ENCODE results near the gene ABAT.
A peak's percentile ranks its signal among the peaks of the same experiment; 100 is the strongest.
"Not testable (repeated sequence)": the region's sequence is repeated elsewhere in the genome, so short reads cannot be mapped to it uniquely, and the experiment has no call there.

The ABAT gene

GRCh38 chr16:8718851-8719680, 44.6 kb downstream of the ABAT start:
- no peak for DNase-seq

DNA sequence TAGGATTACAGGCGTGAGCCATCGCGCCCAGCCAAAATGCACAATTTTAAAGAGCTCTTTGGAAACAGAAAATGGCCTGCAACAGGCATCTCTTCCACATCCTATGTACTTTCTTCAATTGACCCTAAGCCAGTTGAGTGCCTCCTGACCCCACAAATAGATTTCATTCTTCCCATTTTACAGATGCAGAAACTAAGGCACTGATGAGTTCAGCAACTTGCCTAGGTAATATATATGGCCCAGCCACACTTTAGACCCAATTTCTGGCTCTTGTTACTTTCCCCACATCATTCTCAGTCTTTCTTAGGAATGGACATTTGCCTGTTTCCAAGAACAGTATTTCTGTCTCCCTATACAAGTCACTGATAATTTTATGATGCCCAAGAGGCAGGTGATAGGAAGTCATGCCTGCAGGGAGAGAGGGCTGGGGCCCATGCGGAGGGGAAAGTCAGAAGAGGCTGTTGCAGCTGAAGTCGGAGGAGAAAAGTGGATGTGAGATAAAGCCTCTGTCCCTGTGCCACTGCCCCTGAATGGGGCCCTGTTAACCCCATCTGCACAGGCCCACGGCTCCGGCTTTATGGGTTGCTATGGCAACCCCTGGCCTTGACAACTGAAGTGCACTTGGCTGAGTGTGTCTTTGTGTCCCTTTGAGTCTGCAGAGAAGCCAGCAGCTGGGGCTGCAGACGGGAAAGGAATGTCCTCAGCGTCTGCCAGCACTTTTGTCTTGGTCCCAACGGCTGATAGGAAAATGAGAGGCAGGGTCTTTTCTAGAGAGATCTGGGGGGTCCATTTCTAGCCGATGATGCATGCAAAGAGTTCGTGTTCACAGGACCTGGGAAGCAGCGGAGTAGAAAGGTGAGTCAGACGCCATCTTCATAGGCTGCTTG, 45.9 kb downstream of the ABAT start:
- peak; percentile 40 for DNase-seq

DNA sequence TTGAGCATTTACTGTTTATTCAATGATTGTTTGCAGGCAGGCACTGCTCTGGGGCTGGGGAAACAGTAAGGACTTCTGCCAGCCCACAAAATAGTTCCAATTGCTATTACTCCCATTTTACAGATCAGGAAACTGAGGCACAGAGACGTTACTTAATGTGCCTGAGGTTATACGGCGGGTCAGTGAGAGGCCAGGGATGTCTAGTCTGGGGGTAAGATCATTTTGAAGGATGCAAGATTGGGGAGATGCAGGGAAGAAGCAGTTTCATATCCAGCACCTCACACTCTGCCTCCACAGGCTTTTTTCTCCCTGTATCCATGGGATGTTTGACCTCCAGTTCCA, 46.5 kb downstream of the ABAT start:
- no peak for DNase-seq

- DNase-seq, result no peak
Measured at GRCh38 chr16:8721336-8722024, 47.1 kb downstream of the ABAT start.

- no peak for DNase-seq
Measured at GRCh38 chr16:8722025-8722348, 47.6 kb downstream of the ABAT start.

- no peak for DNase-seq
Measured at GRCh38 chr16:8725513-8726178, 51.2 kb downstream of the ABAT start.

DNA sequence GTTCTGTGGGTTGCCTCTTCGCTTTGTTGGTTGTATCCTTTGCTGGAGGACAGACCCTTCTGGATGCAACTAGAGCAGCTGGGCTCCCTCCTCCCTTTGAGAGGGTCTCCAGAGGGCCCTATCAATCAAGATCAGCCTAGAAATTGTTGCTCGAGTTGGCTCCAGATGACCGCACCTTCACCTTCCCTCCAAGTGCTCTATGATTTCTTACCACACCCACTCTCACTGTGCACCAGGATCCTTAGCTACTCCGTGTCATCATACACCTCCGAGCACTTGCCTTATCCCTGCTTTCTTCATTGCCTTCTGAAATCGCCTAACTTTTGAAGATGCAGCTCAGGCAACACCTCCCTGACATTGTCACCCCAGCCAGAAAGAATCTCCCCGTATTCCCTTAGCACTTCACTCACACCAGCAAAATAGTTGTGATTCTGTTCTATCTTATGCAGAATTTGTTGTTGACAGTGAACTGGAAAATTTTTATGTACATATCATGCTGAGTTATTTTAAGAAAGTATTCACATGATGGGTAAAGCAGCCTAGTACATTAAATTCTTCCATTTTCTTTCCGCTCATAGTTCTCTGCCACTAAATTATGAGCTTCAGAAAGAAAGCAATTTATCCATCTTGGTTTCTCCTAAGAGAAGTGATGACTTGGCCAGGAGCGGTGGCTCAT, 52.9 kb downstream of the ABAT start:
- no peak for DNase-seq

GRCh38 chr16:8727857-8728618, 53.6 kb downstream of the ABAT start:
- no peak for DNase-seq

DNA sequence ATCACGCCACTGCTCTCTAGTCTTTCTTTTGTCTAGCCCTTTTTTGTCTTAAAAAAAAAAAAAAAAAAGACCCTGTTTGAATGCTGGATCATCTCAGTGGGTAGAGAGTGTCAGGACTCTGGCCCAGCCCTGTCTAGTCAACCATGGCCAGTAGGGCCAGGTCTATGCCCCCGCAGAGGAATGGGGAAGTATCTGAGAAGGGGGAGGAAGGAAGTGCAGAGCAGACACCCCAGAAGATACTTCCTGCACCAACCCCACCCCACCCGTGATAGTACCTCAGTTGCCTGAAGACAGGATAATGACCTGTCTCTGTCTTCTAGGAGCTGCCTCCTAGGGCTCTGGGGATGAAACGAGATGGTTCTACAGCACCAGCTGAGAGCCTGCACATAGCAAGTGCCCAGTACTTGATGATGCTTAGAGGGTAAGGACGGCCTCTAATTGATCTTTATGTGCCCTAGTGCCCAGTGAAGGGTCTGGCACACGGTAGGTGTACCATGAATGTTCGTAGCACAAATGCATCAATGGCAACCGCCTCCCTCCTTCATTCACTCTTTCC, 55.4 kb downstream of the ABAT start:
- DNase-seq, result no peak

DNA sequence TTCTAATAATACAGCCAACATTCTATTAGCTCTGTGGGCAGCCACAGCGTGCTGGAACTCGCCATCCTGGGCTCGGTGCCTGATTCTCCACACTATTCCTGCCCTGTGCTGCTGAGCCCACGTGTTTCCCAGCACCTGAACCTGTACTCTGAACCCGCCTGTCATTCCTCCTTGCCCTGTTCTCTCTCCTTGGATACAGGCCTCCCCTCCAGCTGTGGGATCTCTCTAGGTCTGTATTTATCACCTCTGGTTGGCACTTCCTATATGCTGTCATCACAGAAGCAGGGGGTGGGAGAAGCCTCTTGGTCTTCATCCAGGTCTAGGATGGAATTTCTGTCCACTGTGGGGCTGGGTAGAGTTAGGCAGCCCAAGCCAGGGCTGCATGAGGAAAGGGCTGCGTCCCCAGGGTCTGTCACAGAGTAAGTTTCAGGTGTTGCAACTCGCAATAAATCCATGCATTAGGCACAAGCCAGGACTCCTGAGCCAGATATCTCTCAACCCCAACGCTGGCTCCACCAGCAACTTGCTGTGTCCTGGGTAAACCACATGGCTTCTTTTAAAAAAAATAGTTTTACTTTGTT, 56.0 kb downstream of the ABAT start:
- no peak for DNase-seq

DNA sequence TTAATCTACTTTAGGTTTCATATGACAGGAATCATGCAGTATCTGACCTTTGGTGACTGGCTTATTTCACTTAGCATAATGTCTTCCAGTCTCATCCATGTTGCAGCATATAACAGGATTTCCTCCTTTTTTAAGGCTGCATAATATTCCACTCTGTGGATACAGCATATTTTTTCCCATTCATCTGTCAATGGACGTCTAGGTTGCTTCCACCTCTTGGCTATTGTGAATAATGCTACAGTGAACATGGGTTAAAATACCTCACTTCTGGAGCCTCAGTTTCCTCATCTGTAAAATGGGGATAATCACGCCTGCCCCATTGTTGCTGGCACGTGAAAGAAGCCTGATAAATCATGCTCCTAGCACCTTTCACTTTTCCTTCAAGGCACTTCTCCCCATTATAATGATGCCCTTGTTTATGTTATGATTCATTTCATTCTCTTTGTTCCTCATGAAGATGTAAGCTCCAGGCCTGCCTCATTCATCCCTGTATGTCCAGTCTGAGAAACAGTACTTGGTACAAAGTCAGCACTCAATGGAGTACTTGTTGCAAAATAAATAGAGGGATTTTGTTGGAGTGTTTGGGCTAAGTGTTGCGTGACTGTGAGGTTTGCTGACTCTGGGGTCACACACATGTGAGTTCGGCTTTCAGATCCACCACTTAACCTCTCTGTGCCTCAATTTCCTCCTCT, 59.6 kb downstream of the ABAT start:
- no peak for DNase-seq

- DNase-seq, result no peak
Measured at GRCh38 chr16:8735574-8735973, 61.2 kb downstream of the ABAT start.

DNA sequence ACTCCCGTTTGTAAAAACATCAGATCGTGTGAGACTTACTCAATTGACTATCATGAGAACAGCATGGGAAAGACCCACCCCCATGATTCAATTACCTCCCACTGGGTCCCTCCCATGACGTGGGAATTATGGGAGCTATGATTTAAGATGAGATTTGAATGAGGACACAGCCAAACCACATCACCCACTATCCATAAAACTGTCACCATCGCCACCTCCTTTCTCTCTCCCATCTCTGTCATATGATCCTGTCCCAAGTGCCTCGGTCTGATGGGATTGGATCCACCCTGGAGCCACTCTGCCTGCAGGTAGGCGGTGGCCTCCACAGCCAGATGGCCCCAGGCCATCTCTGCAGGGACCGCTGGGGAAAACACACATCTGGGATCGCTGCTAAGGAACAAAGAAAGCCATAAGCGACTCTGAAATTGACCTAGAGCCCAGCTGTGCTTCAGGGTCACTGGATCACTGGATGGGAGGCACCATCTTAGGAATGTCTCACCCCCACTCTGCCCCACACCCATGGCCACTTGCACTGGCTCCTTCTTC, 61.8 kb downstream of the ABAT start:
- no peak for DNase-seq

- DNase-seq, result no peak
Measured at GRCh38 chr16:8739151-8739550, 64.7 kb downstream of the ABAT start.

DNA sequence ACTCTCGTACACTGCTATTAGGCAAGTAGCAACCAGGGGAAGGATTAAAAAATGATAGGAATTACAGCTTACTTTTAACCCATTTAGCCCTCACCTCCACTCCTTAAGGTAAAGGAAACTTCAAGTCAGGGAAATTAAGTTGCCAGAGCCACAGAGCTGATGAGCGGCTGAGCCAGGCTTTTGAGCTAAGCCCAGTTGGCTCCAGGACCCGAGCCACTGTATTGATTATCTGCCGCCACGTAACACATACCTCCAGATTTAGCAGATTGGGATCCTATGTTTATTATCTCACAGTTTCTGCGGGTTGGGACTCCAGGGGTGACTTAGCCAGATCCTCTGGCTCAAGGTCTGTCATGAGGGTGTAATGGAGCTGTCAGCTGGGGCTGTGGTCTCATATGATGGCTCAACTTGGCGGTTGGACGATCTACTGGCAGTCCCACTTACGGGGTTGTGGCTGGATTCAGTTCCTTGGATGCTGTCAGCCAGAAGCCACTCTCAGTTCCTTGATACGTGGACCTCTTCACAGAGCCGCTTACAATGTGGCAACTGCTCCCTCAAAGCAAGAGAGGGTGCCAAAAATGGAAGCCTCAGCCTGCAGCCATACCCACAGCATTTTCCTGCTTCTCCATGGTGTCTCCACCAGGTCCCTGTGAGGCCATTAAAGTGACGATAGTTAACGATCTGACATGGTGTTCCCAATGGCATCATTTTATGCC, 65.7 kb downstream of the ABAT start:
- DNase-seq, result no peak

DNA sequence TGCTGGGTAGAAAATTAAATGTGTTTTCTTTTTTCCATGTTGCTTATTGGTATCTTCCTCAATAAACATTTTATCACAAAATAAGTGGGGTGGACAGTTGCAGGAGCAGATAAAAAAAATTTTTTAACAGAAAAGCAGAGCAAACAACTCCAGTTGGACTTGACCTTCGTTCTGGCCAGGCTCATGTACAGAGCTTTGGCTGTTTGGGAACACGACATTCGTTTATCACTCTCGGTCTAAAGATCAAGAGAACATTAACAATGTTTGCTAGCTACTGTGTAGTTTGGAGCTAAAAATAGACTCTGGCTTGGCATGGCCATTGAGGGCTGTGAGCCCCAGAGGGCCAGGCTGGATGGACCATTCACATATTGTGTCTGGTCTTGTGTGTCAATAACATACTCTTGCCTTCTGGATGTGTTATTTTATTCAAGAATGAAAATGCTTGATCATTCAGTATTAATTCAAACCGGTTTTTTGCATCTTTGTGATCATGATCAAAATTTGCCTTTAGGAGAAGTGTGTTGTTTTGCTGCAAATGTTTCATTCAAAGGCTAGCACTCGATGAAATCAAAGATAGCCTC, 66.4 kb downstream of the ABAT start:
- no peak for DNase-seq

DNA sequence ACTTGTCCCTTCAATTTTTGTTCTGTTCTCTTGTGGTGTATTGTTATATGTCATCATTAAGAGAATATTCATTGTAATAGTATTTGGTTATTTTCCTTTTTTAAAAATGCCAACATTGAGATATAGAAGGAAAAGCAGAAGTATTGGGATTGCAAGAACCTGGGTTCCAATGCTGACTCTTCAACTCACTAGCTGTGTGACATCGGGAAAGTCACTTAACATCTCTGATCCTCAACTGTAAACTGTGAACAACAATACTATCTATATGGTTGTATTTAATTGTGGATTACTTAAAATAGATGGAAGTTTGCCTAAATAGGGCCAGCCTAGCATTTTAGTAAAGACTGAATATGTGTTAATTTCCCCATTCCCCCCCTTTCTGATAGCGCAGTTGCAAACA, 67.2 kb downstream of the ABAT start:
- DNase-seq, result no peak

DNA sequence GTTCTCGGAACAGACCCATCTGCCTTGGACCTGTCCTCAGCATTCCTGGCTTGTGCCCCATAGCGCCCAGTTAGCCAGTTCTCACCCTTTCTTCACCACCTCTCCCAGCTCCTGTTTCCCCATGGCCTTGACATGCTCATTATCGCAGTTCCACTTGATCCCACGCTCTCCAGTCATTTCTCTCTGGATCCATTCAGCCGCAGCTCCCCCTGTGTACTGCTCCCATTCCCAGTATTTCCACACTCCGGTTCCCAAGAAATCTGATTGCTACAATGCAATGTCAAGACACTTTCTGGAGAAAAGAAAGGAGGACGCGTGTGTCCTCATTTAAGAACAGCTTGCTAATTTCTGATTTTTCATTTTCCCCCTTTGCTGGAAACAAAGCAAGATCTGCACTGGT, 67.7 kb downstream of the ABAT start:
- DNase-seq, result no peak

- not testable (repeated sequence) for DNase-seq
Measured at GRCh38 chr16:8748944-8749343, 74.5 kb downstream of the ABAT start.

All from NCI-H1417 treated with DMSO at 0.1 percent for 48 hours (cell line).